Osteoblast (primary cell): Measurements from ENCODE around the gene DLG2. TPM values are rescaled to one million over a fixed set of nuclear protein-coding genes. Genes with fewer than 3 reads are reported as not detected.

ENCODE experiments used
- DNase-seq: peaks from one replicate; pipeline ENCODE4 v3.0.0; 2011; ENCODE audit warnings: low spot score, mixed read lengths; ENCODE audit not compliant: insufficient read length; ENCODE audit errors: missing footprints
- H2AFZ ChIP-seq: 2 replicates; pipeline ENCODE4 v1.6.0; 2011; ENCODE audit warnings: mild to moderate bottlenecking, low read length
- H3K27ac ChIP-seq: 2 replicates; pipeline ENCODE4 v1.5.1; 2011; ENCODE audit warnings: mild to moderate bottlenecking, low read depth, low read length, moderate library complexity
- H3K27me3 ChIP-seq: 2 replicates; pipeline ENCODE4 v1.6.0; 2012; ENCODE audit warnings: mild to moderate bottlenecking, control low read depth, inconsistent platforms, low read length, moderate library complexity; ENCODE audit not compliant: insufficient read depth
- H3K36me3 ChIP-seq: 2 replicates; pipeline ENCODE4 v1.5.1; 2011; ENCODE audit warnings: mild to moderate bottlenecking, low read length, control low read depth, moderate library complexity; ENCODE audit not compliant: insufficient read depth
- H3K4me1 ChIP-seq: 2 replicates; pipeline ENCODE4 v1.5.1; 2011; ENCODE audit warnings: mild to moderate bottlenecking, low read length, control low read depth, moderate library complexity; ENCODE audit not compliant: insufficient read depth
- H3K4me2 ChIP-seq: 2 replicates; pipeline ENCODE4 v1.6.0; 2011; ENCODE audit warnings: mild to moderate bottlenecking, low read length; ENCODE audit not compliant: insufficient read depth
- H3K4me3 ChIP-seq: fragments of 200-600 bp; sonication (generic); 3 replicates; pipeline ENCODE4 v1.5.1; 2012; ENCODE audit warnings: mild to moderate bottlenecking, low read length, inconsistent platforms; ENCODE audit not compliant: insufficient read depth
- H3K79me2 ChIP-seq: 2 replicates; pipeline ENCODE4 v1.6.0; 2012; ENCODE audit warnings: mild to moderate bottlenecking, low read length, control low read depth, inconsistent platforms; ENCODE audit not compliant: insufficient read depth
- H3K9me3 ChIP-seq: 2 replicates; pipeline ENCODE4 v1.5.1; 2011; ENCODE audit warnings: low read depth, low read length, control low read depth
- H4K20me1 ChIP-seq: 2 replicates; pipeline ENCODE4 v1.6.0; 2012; ENCODE audit warnings: mild to moderate bottlenecking, low read length, control low read depth; ENCODE audit not compliant: insufficient read depth
- CTCF ChIP-seq: IDR thresholded peaks from 2 replicates; pipeline ENCODE4 v1.5.1; 2011; ENCODE audit warnings: mild to moderate bottlenecking, low read depth, low read length, moderate library complexity; ENCODE audit errors: extremely low read depth
- total RNA-seq: library from RNA; depleted of rRNA; stranded (reverse); fragments of >200 nt; gene quantifications from 2 replicates; pipeline ENCODE4 v1.2.3, GENCODE V29; 2012

Gene DLG2
- total RNA-seq, 1 donor: 3.3 TPM

- Histone ChIP-seq H3K27ac (no peak overlapping the region), H3K9me3 (no peaks in the 10 kb centered on the region), H3K4me3 (no peak overlapping the region), H4K20me1 (no peaks in the 10 kb centered on the region), H3K4me2 (no peak overlapping the region), H3K27me3 (no peaks in the 10 kb centered on the region), H2AFZ (no peak overlapping the region), H3K4me1 (no peaks in the 10 kb centered on the region), H3K36me3 (no peaks in the 10 kb centered on the region), H3K79me2 (no peaks in the 10 kb centered on the region)
- TF ChIP-seq CTCF: no peak
- no peak for DNase-seq
Measured at GRCh38 chr11:84256618-84257017, 1370.5 kb downstream of the DLG2 start.

GRCh38 chr11:84255483-84255882, 1371.7 kb downstream of the DLG2 start:
- no peak overlapping the region for H2AFZ ChIP-seq
- no peaks in the 10 kb centered on the region for H3K4me1 ChIP-seq
- no peak overlapping the region for H3K4me3 ChIP-seq
- no peaks in the 10 kb centered on the region for H3K36me3 ChIP-seq
- no peak for DNase-seq
- TF ChIP-seq CTCF: no peak
- no peaks in the 10 kb centered on the region for H3K27me3 ChIP-seq
- H3K9me3 ChIP-seq: no peaks in the 10 kb centered on the region
- no peaks in the 10 kb centered on the region for H3K79me2 ChIP-seq
- H3K4me2 ChIP-seq: no peak overlapping the region
- H3K27ac ChIP-seq: no peak overlapping the region
- no peaks in the 10 kb centered on the region for H4K20me1 ChIP-seq

- Histone ChIP-seq H3K9me3 (no peaks in the 10 kb centered on the region), H3K4me3 (no peak overlapping the region), H2AFZ (no peak overlapping the region), H4K20me1 (no peaks in the 10 kb centered on the region), H3K27ac (no peak overlapping the region), H3K79me2 (no peaks in the 10 kb centered on the region), H3K27me3 (no peaks in the 10 kb centered on the region), H3K4me2 (no peak overlapping the region), H3K4me1 (no peaks in the 10 kb centered on the region), H3K36me3 (no peaks in the 10 kb centered on the region)
- TF ChIP-seq CTCF: no peak
- DNase-seq: no peak
Measured at GRCh38 chr11:84250834-84251613, 1376.1 kb downstream of the DLG2 start.

GRCh38 chr11:84249344-84250135, 1377.6 kb downstream of the DLG2 start:
- Histone ChIP-seq H3K27ac (no peak overlapping the region), H3K9me3 (no peaks in the 10 kb centered on the region), H3K79me2 (no peaks in the 10 kb centered on the region), H2AFZ (no peak overlapping the region), H3K4me1 (no peaks in the 10 kb centered on the region), H3K36me3 (no peaks in the 10 kb centered on the region), H3K4me2 (no peak overlapping the region), H3K27me3 (no peaks in the 10 kb centered on the region), H3K4me3 (no peak overlapping the region), H4K20me1 (no peaks in the 10 kb centered on the region)
- TF ChIP-seq CTCF: no peak
- no peak for DNase-seq
